B cell (primary cell): ENCODE results near the gene DDX60. TPM values are rescaled to one million over a fixed set of nuclear protein-coding genes. Genes with fewer than 3 reads are reported as not detected.

ENCODE experiments used
- ATAC-seq: fragments of 200-7000 bp; cut with Tn5 transposase; one replicate; pipeline ENCODE4 v1.10.0; 2021; ENCODE audit warnings: low read depth, mild to moderate bottlenecking, moderate number of reproducible peaks, moderate library complexity
- CTCF ChIA-PET: fragments of 350-600 bp; sonication (Branson Sonifier 250); formaldehyde crosslinking; loops from one replicate; lab custom pipeline; 2021; ENCODE audit warnings: antibody characterized with exemption, inconsistent platforms; lab: Charles Lee
- POLR2A ChIA-PET: fragments of 350-600 bp; sonication (Branson Sonifier 250); formaldehyde crosslinking; loops from one replicate; lab custom pipeline; 2021; ENCODE audit warnings: antibody characterized with exemption; lab: Charles Lee
- DNase-seq: peaks from one replicate; pipeline ENCODE4 v3.0.0; 2013
- H2AFZ ChIP-seq: 2 replicates; pipeline ENCODE4 v1.6.1; 2012; ENCODE audit warnings: mild to moderate bottlenecking, low read depth, low read length; ENCODE audit not compliant: insufficient read depth, poor library complexity, severe bottlenecking
- H3K27ac ChIP-seq, 2 donors: 1 replicate in 1 of 2; 2 replicates in 1 of 2; pipeline ENCODE4 v1.5.1; 2012 to 2013; ENCODE audit warnings: low read length in 2 of 2, mild to moderate bottlenecking in 2 of 2, moderate library complexity in 1 of 2
- H3K27me3 ChIP-seq, 4 experiments: fragments of 200-600 bp in 1 of 4; sonication (generic) in 1 of 4; replicated peaks in 1 of 4; 1 replicate in 2 of 4; 2 replicates in 2 of 4; pipeline versions ENCODE4 v1.6.1 to v1.7.0; 2013 to 2016; ENCODE audit warnings: low read length in 3 of 4, mild to moderate bottlenecking in 2 of 4, mixed read lengths in 1 of 4, moderate library complexity in 1 of 4; ENCODE audit not compliant: insufficient read depth in 4 of 4, control insufficient read depth in 3 of 4; ENCODE audit errors: control extremely low read depth in 1 of 4
- H3K36me3 ChIP-seq, 2 experiments: replicated peaks in 1 of 2; 1 replicate in 1 of 2; 2 replicates in 1 of 2; pipeline versions ENCODE4 v1.6.1 to v1.7.1; 2013; ENCODE audit warnings: low read length in 1 of 2; ENCODE audit not compliant: insufficient read depth in 2 of 2, control insufficient read depth in 1 of 2; ENCODE audit errors: control extremely low read depth in 1 of 2, extremely low read depth in 1 of 2
- H3K4me1 ChIP-seq, 2 donors: fragments of 200-600 bp in 1 of 2; sonication (generic) in 1 of 2; 1 replicate in 1 of 2; 2 replicates in 1 of 2; pipeline versions ENCODE4 v1.5.1 to v1.6.1; 2013 to 2017; ENCODE audit warnings: low read length in 2 of 2; ENCODE audit not compliant: control insufficient read depth in 2 of 2, insufficient read depth in 2 of 2
- H3K4me2 ChIP-seq: replicated peaks from 2 replicates; pipeline ENCODE3; 2012; ENCODE audit warnings: mild to moderate bottlenecking, low read depth, low read length; ENCODE audit not compliant: poor library complexity, severe bottlenecking
- H3K4me3 ChIP-seq, 5 experiments: fragments of 200-600 bp in 1 of 5; sonication (generic) in 1 of 5; 1 replicate in 3 of 5; 2 replicates in 2 of 5; pipeline versions ENCODE4 v1.5.1 to v1.7.0; 2011 to 2016; ENCODE audit warnings: low read length in 4 of 5, mild to moderate bottlenecking in 4 of 5, low read depth in 2 of 5, control low read depth in 1 of 5, moderate library complexity in 1 of 5; ENCODE audit not compliant: insufficient read depth in 1 of 5; ENCODE audit errors: control extremely low read depth in 1 of 5, extremely low read depth in 1 of 5
- H3K79me2 ChIP-seq: fragments of 200-600 bp; sonication (generic); one replicate; pipeline ENCODE4 v1.6.0; 2016; ENCODE audit warnings: low read length; ENCODE audit not compliant: control insufficient read depth, insufficient read depth
- H3K9ac ChIP-seq: fragments of 200-600 bp; sonication (generic); 2 replicates; pipeline ENCODE4 v1.6.1; 2017; ENCODE audit warnings: mild to moderate bottlenecking, low read length, moderate library complexity
- H3K9me3 ChIP-seq, 3 donors: one replicate each; pipeline versions ENCODE4 v1.6.1 to v1.7.1; 2013; ENCODE audit warnings: low read length in 2 of 3; ENCODE audit not compliant: control insufficient read depth in 2 of 3, insufficient read depth in 1 of 3; ENCODE audit errors: control extremely low read depth in 1 of 3
- H4K20me1 ChIP-seq: 2 replicates; pipeline ENCODE4 v1.6.0; 2012; ENCODE audit warnings: mild to moderate bottlenecking, low read length; ENCODE audit not compliant: insufficient read depth, control insufficient read depth, poor library complexity, severe bottlenecking
- H3K27ac Mint-ChIP-seq: one replicate; pipeline ENCODE4 v1.8.0; 2021; ENCODE audit warnings: mixed read lengths
- H3K27me3 Mint-ChIP-seq: one replicate; pipeline ENCODE4 v1.8.0; 2021; ENCODE audit warnings: mixed read lengths
- H3K4me1 Mint-ChIP-seq: one replicate; pipeline ENCODE4 v1.8.0; 2021; ENCODE audit warnings: mixed read lengths
- H3K4me3 Mint-ChIP-seq: one replicate; pipeline ENCODE4 v1.8.0; 2021; ENCODE audit warnings: mixed read lengths
- H3K9me3 Mint-ChIP-seq: one replicate; pipeline ENCODE4 v1.8.0; 2022; ENCODE audit warnings: mixed read lengths; ENCODE audit not compliant: insufficient read depth
- CTCF ChIP-seq: fragments of 200-600 bp; IDR thresholded peaks from one replicate; pipeline ENCODE4 v1.8.0; 2022; ENCODE audit warnings: antibody characterized with exemption, mild to moderate bottlenecking
- EZH2 ChIP-seq: IDR thresholded peaks from 2 replicates; pipeline ENCODE4 v1.6.1; 2012; ENCODE audit warnings: borderline replicate concordance, low read depth, mild to moderate bottlenecking, moderate library complexity, low read length; ENCODE audit not compliant: insufficient read depth, poor library complexity, severe bottlenecking
- WGBS: methylation state at CpG from one replicate; pipeline ENCODE4 v1.1.5; 2013; ENCODE audit warnings: missing lambda C conversion rate; ENCODE audit not compliant: insufficient coverage; 5-methylcytosine and 5-hydroxymethylcytosine counted together
- intact Hi-C: fragments of 100-400 bp; cut with micrococcal nuclease; formaldehyde crosslinking; loops from one replicate; pipeline ENCODE4 v1.10.0; 2022
- polyA plus RNA-seq: library from polyadenylated mRNA; depleted of rRNA; stranded (reverse); fragments of >200 nt; gene quantifications from 2 replicates; pipeline ENCODE4 v1.2.3, GENCODE V29; 2012
- total RNA-seq, 2 donors: library from RNA; stranded (reverse); fragments of 120-200 nt in 1 of 2; gene quantifications; 1 replicate in 1 of 2; 2 replicates in 1 of 2; pipeline versions ENCODE4 v1.2.3 to v1.2.4, GENCODE V29; 2013 to 2022

DDX60 gene
- total and polyA plus RNA-seq, 2 donors (not counting 1 experiment from before 2014, with no cell fraction given), result 7.0 to 21.3 TPM

DNA sequence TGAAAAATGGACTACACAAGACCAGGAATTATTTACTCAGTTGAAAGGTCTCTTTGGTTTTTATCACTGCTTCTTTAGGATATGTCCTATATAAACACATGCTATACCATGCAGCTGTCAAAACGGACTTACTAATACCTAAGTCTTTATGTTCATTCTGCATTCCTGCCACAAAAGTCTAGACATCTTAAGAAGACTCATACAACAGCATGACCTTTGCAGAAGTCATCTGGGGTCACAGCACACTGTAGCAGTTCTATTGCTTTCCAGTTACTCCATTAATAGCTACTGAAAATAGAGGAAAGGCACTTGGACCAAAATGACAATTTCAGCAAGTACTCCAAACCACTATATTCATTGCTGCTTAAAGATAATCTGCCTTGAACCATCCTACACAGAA, 53.2 kb downstream of the DDX60 start:
- no peak overlapping the region for H3K4me3 Mint-ChIP-seq
- DNase-seq (no peak), ATAC-seq (no peak)
- whole genome bisulfite sequencing, result 100% methylated on average over 1 of the region's 1 CpG
- ChIA-PET CTCF (no interaction called here), POLR2A (no interaction called here)
- H3K9me3 Mint-ChIP-seq, result no peaks in the 10 kb centered on the region
- Histone ChIP-seq H3K4me2 (no peak overlapping the region), H2AFZ (no peak overlapping the region), H3K4me1 (no peaks in the 10 kb centered on the region), H3K79me2 (no peaks in the 10 kb centered on the region), H3K27ac (no peak overlapping the region), H3K9me3 (no peaks in the 10 kb centered on the region), H3K27me3 (no peaks in the 10 kb centered on the region), H3K4me3 (no peak overlapping the region), H3K36me3 (peaks cover 7 to 39% of the 10 kb centered on the region in 2 experiments), H3K9ac (no peak overlapping the region), H4K20me1 (no peaks in the 10 kb centered on the region)
- H3K27ac Mint-ChIP-seq, result no peak overlapping the region
- intact Hi-C loops, result no loop called here
- TF ChIP-seq EZH2, result no peak
- TF ChIP-seq CTCF, result no peak
- no peaks in the 10 kb centered on the region for H3K4me1 Mint-ChIP-seq
- no peaks in the 10 kb centered on the region for H3K27me3 Mint-ChIP-seq

- POLR2A ChIA-PET, result no interaction called here
These were observed 53.6 kb downstream of the DDX60 start for GRCh38 chr4:168264903-168265302.

More at GRCh38 chr4:168264903-168265302, 53.6 kb downstream of the DDX60 start:
- H3K9ac ChIP-seq, result no peak overlapping the region
- H3K36me3 ChIP-seq, result peaks cover 7 to 39% of the 10 kb centered on the region in 2 experiments
- no peaks in the 10 kb centered on the region for H4K20me1 ChIP-seq
- DNase-seq, result no peak
- ATAC-seq, result no peak
- H3K4me1 ChIP-seq, result no peaks in the 10 kb centered on the region
- H3K4me3 Mint-ChIP-seq, result no peak overlapping the region
- intact Hi-C loops, result no loop called here
- H3K79me2 ChIP-seq, result no peaks in the 10 kb centered on the region
- H3K9me3 ChIP-seq, result no peaks in the 10 kb centered on the region
- no peak overlapping the region for H3K4me3 ChIP-seq
- H3K9me3 Mint-ChIP-seq, result no peaks in the 10 kb centered on the region
- 89% methylated on average over 1 of the region's 3 CpGs for WGBS
- CTCF ChIA-PET, result no interaction called here
- TF ChIP-seq EZH2 (no peak), CTCF (no peak)
- no peaks in the 10 kb centered on the region for H3K27me3 Mint-ChIP-seq
- no peak overlapping the region for H3K4me2 ChIP-seq
- no peak overlapping the region for H2AFZ ChIP-seq
- no peaks in the 10 kb centered on the region for H3K27me3 ChIP-seq
- no peak overlapping the region for H3K27ac ChIP-seq
- H3K27ac Mint-ChIP-seq, result no peak overlapping the region
- H3K4me1 Mint-ChIP-seq, result no peaks in the 10 kb centered on the region
